Gastroesophageal sphincter (tissue), 3 donors: Measurements from ENCODE around the gene DMPK.

Experiments
- CTCF ChIP-seq, 4 experiments: fragments of 200-600 bp in 2 of 4; fragments of 450-650 bp in 2 of 4; sonication (generic) in 1 of 4; IDR thresholded peaks; one replicate each; pipeline ENCODE4 v1.5.1; 2017 to 2019; ENCODE audit warnings: antibody characterized with exemption in 4 of 4, mild to moderate bottlenecking in 2 of 4, moderate library complexity in 2 of 4
- EP300 ChIP-seq: sonication (generic); formaldehyde crosslinking; IDR thresholded peaks from one replicate; pipeline ENCODE4 v1.6.1; 2017; ENCODE audit warnings: antibody characterized with exemption, mild to moderate bottlenecking
- POLR2A ChIP-seq, 2 donors: fragments of 450-650 bp; IDR thresholded peaks; one replicate each; pipeline ENCODE4 v1.6.1; 2017; ENCODE audit warnings: antibody characterized with exemption in 2 of 2, mild to moderate bottlenecking in 2 of 2, moderate library complexity in 1 of 2
- POLR2AphosphoS5 ChIP-seq: sonication (generic); formaldehyde crosslinking; IDR thresholded peaks from one replicate; pipeline ENCODE4 v1.6.1; 2017; ENCODE audit warnings: antibody characterized with exemption

- TF ChIP-seq CTCF (IDR thresholded peaks at IDR 0.05) = no peak
- TF ChIP-seq POLR2AphosphoS5 = no peak
- no peak for TF ChIP-seq POLR2A (IDR thresholded peaks at IDR 0.05)
- TF ChIP-seq EP300 = no peak
Observed at GRCh38 chr19:45812297-45812696, 30.0 kb upstream of the DMPK start.
